GM12878 (cell line): ENCODE data around the gene ELN. TPM values are rescaled to one million over a fixed set of nuclear protein-coding genes. Genes with fewer than 3 reads are reported as not detected.

Experiments used
- ATAC-seq: fragments of 200-7000 bp; cut with Tn5 transposase; 3 replicates; pipeline ENCODE4 v1.9.1; 2020; ENCODE audit warnings: mild to moderate bottlenecking, moderate library complexity
- BruUV-seq: library from RNA; stranded (reverse); fragments of 400-500 nt; replicated peaks from 2 replicates; lab custom pipeline; 2021; lab: Mats Ljungman, UMichigan
- CTCF ChIA-PET: fragments of 300-600 bp; sonication (Branson Sonifier 250); formaldehyde crosslinking; extraction: SDS; loops from one replicate; lab custom pipeline; 2021; ENCODE audit warnings: inconsistent platforms; lab: Yijun Ruan, JAX
- POLR2A ChIA-PET: fragments of 350-600 bp; formaldehyde crosslinking; extraction: SDS; loops from one replicate; lab custom pipeline; 2021; ENCODE audit warnings: inconsistent platforms; lab: Charles Lee
- RAD21 ChIA-PET: fragments of 300-600 bp; sonication (Branson Sonifier 250); formaldehyde crosslinking; loops from one replicate; lab custom pipeline; 2023; ENCODE audit warnings: antibody characterized with exemption; ENCODE audit not compliant: unreplicated experiment; lab: Charles Lee
- SMC1A ChIA-PET: fragments of 300-600 bp; sonication (Branson Sonifier 250); formaldehyde crosslinking; loops from one replicate; lab custom pipeline; 2023; ENCODE audit not compliant: unreplicated experiment, uncharacterized antibody; lab: Charles Lee
- DNase-seq: peaks from one replicate; pipeline ENCODE4 v3.0.0-alpha.2; 2011; ENCODE audit warnings: low read depth, low spot score
- FAIRE-seq: peaks from 3 replicates; lab custom pipeline; 2011; peaks lifted over from hg19 to GRCh38; lab: Jason Lieb, UNC
- H2AFZ ChIP-seq: 2 replicates; pipeline ENCODE4 v1.6.0; 2011; ENCODE audit warnings: low read depth, low read length, control low read depth; ENCODE audit not compliant: control insufficient read depth
- H3K27ac ChIP-seq: 2 replicates; pipeline ENCODE4 v1.5.1; 2011; ENCODE audit warnings: control low read depth; ENCODE audit not compliant: control insufficient read depth, insufficient read depth
- H3K27me3 ChIP-seq, 2 experiments: replicated peaks in 1 of 2; 2 replicates each; pipeline versions ENCODE4 v1.6.0 to v1.6.1; 2011; ENCODE audit warnings: low read length in 1 of 2; ENCODE audit not compliant: control insufficient read depth in 2 of 2, insufficient read depth in 2 of 2
- H3K36me3 ChIP-seq, 2 experiments: 2 replicates each; pipeline ENCODE4 v1.5.1; 2011; ENCODE audit warnings: low read length in 1 of 2; ENCODE audit not compliant: control insufficient read depth in 2 of 2, insufficient read depth in 2 of 2
- H3K4me1 ChIP-seq: 2 replicates; pipeline ENCODE4 v1.6.1; 2011; ENCODE audit warnings: mild to moderate bottlenecking, low read length, moderate library complexity, mixed read lengths; ENCODE audit not compliant: control insufficient read depth, insufficient read depth
- H3K4me2 ChIP-seq: 2 replicates; pipeline ENCODE4 v1.6.0; 2011; ENCODE audit warnings: control low read depth; ENCODE audit not compliant: control insufficient read depth, insufficient read depth
- H3K4me3 ChIP-seq: fragments of 200-600 bp; sonication (generic); 2 replicates; pipeline ENCODE4 v1.5.1; 2016
- H3K79me2 ChIP-seq: 2 replicates; pipeline ENCODE4 v1.6.0; 2011; ENCODE audit warnings: low read length; ENCODE audit not compliant: control insufficient read depth, insufficient read depth
- H3K9ac ChIP-seq: 2 replicates; pipeline ENCODE4 v1.8.0; 2011; ENCODE audit warnings: low read length, control low read depth, mixed read lengths; ENCODE audit not compliant: control insufficient read depth, insufficient read depth
- H3K9me3 ChIP-seq: replicated peaks from 3 replicates; pipeline ENCODE4 v1.5.1; 2011; ENCODE audit warnings: mild to moderate bottlenecking, low read length; ENCODE audit not compliant: control insufficient read depth, insufficient read depth
- H4K20me1 ChIP-seq: 2 replicates; pipeline ENCODE4 v1.6.0; 2011; ENCODE audit not compliant: control insufficient read depth, insufficient read depth
- BRCA1 ChIP-seq: IDR thresholded peaks from 2 replicates; pipeline ENCODE4 v1.6.1; 2011; ENCODE audit warnings: low read depth, low read length, improper control_type of control experiment
- CBX5 ChIP-seq: sonication (generic); IDR thresholded peaks from 2 replicates; pipeline ENCODE4 v1.6.1; 2016; ENCODE audit warnings: low read depth, moderate library complexity, mild to moderate bottlenecking, inconsistent platforms
- IKZF1 ChIP-seq: fragments of 450-650 bp; conservative IDR thresholded peaks from 2 replicates; pipeline ENCODE4 v1.6.1; 2017; ENCODE audit warnings: antibody characterized with exemption, mild to moderate bottlenecking
- IRF4 ChIP-seq: IDR thresholded peaks from 2 replicates; pipeline ENCODE4 v1.6.1; 2011; ENCODE audit warnings: low read depth, low read length
- PAX5 ChIP-seq: IDR thresholded peaks from 2 replicates; pipeline ENCODE4 v1.6.1; 2011; ENCODE audit warnings: low read depth, low read length, borderline replicate concordance
- WGBS: methylation state at CpG from one replicate; pipeline ENCODE4 v1.1.6; 2016; ENCODE audit warnings: low lambda C conversion rate; ENCODE audit not compliant: insufficient replicate concordance, insufficient coverage; ENCODE audit errors: missing lambda C conversion rate; 5-methylcytosine and 5-hydroxymethylcytosine counted together
- in situ Hi-C: fragments of 300-500 bp; cut with MboI; formaldehyde crosslinking; loops from 9 replicates; pipeline ENCODE4 v1.14.3; 2018; ENCODE audit warnings: mixed read lengths
- intact Hi-C: fragments of 100-400 bp; cut with micrococcal nuclease; formaldehyde crosslinking; loops from one replicate; pipeline ENCODE4 v1.14.2; 2022; ENCODE audit not compliant: unreplicated experiment
- polyA plus RNA-seq, 11 experiments: library from polyadenylated mRNA; depleted of rRNA in 4 of 11; unstranded in 6 of 11; stranded (reverse) in 5 of 11; fragments of >200 nt; fragmentation: Nextera tagmentation in 4 of 11; fragmentation: Illumina TruSeq in 1 of 11; extraction: Ambion mirVana in 4 of 11; extraction: Trizol in 1 of 11; gene quantifications; 1 replicate in 1 of 11; 2 replicates in 10 of 11; pipeline versions ENCODE4 v1.2.1 to v1.2.3, GENCODE V29; 2011 to 2016; ENCODE audit warnings: inconsistent platforms in 2 of 11, missing spikeins in 2 of 11, low read depth in 1 of 11
- total RNA-seq, 4 experiments: library from RNA; depleted of rRNA in 3 of 4; stranded (reverse); fragments of >200 nt in 3 of 4; fragmentation: Illumina TruSeq in 1 of 4; extraction: Trizol in 1 of 4; gene quantifications; 2 replicates each; pipeline versions ENCODE4 v1.2.1 to v1.2.3, GENCODE V29; 2013 to 2021
- TF ChIP-seq, protein P1 (sequence below): fragments of 150-350 bp; IDR thresholded peaks from 2 replicates; pipeline ENCODE4 v1.6.1; 2016; ENCODE audit warnings: low read depth, low read length
- TF ChIP-seq, protein P2 (sequence below): fragments of 450-650 bp; IDR thresholded peaks from 2 replicates; pipeline ENCODE4 v1.6.1; 2017; ENCODE audit warnings: mild to moderate bottlenecking, moderate library complexity
- TF ChIP-seq, protein P3 (sequence below): fragments of 450-650 bp; IDR thresholded peaks from 2 replicates; pipeline ENCODE4 v1.6.1; 2016; ENCODE audit warnings: mild to moderate bottlenecking, moderate library complexity, borderline replicate concordance

ELN gene
- total and polyA plus RNA-seq, 10 of the 15 experiments (the other 5 are each of a cell fraction or from before 2014, with no cell fraction given): 0.08 to 0.27 (median 0.23) TPM; not detected in 7

DNA sequence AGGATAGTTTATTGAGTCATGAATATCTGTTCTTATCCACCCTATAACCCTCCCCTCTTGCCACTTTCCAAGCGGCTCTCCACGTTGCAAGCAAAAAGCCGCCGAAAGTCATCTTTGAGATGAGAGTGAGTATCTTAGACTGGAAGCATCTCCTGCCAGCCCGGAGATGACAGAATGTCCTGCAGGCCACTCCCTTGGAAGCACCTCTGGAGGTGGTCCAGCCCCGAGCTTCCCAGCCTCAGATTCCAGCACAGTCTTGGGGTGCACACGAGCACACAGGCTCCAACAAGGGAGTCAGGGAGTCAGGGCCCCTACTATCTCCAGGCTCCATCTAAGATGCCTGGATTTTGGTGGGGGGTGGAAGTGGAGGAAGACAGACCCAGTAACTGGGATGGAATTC lies 5.5 kb upstream of the ELN start:
- H3K9me3 ChIP-seq: no peaks in the 10 kb centered on the region
- H3K9ac ChIP-seq: no peak overlapping the region
- FAIRE-seq: no peak
- RAD21 ChIA-PET: interaction anchor here (1.1 kb wide), 1 partner anchor 13 kb away, joined by 3 read pairs; no protein-coding TSS in a partner anchor
- no peak overlapping the region for H2AFZ ChIP-seq
- no peak overlapping the region for H3K27ac ChIP-seq
- CTCF ChIA-PET: interaction anchor here (0.6 kb wide), 1 partner anchor 292 kb away, joined by 3 read pairs; no protein-coding TSS in a partner anchor
- peaks cover 2% of the 10 kb centered on the region in 2 experiments; a peak in 3 of 4 replicates for H3K27me3 ChIP-seq
- H3K4me3 ChIP-seq: no peak overlapping the region
- POLR2A ChIA-PET: no interaction called here
- in situ Hi-C loops: loop anchor here (5.0 kb wide), 1 partner anchor 155 kb away; no protein-coding TSS in a partner anchor
- no peak overlapping the region for H3K4me2 ChIP-seq
- WGBS: 36% methylated on average over 7 of the region's 7 CpGs
- no TSS peak for BruUV-seq
- H4K20me1 ChIP-seq: no peaks in the 10 kb centered on the region
- intact Hi-C loops: no loop called here
- SMC1A ChIA-PET: no interaction called here
- H3K36me3 ChIP-seq: no peaks in the 10 kb centered on the region
- no peaks in the 10 kb centered on the region for H3K4me1 ChIP-seq
- H3K79me2 ChIP-seq: no peaks in the 10 kb centered on the region
- no peak for ATAC-seq
- DNase-seq: no peak
- TF ChIP-seq IRF4 (no peak), PAX5 (no peak), BRCA1 (no peak), IKZF1 (no peak), CBX5 (no peak)
- TF ChIP-seq, protein P1, sequence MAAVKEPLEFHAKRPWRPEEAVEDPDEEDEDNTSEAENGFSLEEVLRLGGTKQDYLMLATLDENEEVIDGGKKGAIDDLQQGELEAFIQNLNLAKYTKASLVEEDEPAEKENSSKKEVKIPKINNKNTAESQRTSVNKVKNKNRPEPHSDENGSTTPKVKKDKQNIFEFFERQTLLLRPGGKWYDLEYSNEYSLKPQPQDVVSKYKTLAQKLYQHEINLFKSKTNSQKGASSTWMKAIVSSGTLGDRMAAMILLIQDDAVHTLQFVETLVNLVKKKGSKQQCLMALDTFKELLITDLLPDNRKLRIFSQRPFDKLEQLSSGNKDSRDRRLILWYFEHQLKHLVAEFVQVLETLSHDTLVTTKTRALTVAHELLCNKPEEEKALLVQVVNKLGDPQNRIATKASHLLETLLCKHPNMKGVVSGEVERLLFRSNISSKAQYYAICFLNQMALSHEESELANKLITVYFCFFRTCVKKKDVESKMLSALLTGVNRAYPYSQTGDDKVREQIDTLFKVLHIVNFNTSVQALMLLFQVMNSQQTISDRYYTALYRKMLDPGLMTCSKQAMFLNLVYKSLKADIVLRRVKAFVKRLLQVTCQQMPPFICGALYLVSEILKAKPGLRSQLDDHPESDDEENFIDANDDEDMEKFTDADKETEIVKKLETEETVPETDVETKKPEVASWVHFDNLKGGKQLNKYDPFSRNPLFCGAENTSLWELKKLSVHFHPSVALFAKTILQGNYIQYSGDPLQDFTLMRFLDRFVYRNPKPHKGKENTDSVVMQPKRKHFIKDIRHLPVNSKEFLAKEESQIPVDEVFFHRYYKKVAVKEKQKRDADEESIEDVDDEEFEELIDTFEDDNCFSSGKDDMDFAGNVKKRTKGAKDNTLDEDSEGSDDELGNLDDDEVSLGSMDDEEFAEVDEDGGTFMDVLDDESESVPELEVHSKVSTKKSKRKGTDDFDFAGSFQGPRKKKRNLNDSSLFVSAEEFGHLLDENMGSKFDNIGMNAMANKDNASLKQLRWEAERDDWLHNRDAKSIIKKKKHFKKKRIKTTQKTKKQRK: no peak
- TF ChIP-seq, protein P2, sequence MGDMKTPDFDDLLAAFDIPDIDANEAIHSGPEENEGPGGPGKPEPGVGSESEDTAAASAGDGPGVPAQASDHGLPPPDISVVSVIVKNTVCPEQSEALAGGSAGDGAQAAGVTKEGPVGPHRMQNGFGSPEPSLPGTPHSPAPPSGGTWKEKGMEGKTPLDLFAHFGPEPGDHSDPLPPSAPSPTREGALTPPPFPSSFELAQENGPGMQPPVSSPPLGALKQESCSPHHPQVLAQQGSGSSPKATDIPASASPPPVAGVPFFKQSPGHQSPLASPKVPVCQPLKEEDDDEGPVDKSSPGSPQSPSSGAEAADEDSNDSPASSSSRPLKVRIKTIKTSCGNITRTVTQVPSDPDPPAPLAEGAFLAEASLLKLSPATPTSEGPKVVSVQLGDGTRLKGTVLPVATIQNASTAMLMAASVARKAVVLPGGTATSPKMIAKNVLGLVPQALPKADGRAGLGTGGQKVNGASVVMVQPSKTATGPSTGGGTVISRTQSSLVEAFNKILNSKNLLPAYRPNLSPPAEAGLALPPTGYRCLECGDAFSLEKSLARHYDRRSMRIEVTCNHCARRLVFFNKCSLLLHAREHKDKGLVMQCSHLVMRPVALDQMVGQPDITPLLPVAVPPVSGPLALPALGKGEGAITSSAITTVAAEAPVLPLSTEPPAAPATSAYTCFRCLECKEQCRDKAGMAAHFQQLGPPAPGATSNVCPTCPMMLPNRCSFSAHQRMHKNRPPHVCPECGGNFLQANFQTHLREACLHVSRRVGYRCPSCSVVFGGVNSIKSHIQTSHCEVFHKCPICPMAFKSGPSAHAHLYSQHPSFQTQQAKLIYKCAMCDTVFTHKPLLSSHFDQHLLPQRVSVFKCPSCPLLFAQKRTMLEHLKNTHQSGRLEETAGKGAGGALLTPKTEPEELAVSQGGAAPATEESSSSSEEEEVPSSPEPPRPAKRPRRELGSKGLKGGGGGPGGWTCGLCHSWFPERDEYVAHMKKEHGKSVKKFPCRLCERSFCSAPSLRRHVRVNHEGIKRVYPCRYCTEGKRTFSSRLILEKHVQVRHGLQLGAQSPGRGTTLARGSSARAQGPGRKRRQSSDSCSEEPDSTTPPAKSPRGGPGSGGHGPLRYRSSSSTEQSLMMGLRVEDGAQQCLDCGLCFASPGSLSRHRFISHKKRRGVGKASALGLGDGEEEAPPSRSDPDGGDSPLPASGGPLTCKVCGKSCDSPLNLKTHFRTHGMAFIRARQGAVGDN: no peak
- TF ChIP-seq, protein P3, sequence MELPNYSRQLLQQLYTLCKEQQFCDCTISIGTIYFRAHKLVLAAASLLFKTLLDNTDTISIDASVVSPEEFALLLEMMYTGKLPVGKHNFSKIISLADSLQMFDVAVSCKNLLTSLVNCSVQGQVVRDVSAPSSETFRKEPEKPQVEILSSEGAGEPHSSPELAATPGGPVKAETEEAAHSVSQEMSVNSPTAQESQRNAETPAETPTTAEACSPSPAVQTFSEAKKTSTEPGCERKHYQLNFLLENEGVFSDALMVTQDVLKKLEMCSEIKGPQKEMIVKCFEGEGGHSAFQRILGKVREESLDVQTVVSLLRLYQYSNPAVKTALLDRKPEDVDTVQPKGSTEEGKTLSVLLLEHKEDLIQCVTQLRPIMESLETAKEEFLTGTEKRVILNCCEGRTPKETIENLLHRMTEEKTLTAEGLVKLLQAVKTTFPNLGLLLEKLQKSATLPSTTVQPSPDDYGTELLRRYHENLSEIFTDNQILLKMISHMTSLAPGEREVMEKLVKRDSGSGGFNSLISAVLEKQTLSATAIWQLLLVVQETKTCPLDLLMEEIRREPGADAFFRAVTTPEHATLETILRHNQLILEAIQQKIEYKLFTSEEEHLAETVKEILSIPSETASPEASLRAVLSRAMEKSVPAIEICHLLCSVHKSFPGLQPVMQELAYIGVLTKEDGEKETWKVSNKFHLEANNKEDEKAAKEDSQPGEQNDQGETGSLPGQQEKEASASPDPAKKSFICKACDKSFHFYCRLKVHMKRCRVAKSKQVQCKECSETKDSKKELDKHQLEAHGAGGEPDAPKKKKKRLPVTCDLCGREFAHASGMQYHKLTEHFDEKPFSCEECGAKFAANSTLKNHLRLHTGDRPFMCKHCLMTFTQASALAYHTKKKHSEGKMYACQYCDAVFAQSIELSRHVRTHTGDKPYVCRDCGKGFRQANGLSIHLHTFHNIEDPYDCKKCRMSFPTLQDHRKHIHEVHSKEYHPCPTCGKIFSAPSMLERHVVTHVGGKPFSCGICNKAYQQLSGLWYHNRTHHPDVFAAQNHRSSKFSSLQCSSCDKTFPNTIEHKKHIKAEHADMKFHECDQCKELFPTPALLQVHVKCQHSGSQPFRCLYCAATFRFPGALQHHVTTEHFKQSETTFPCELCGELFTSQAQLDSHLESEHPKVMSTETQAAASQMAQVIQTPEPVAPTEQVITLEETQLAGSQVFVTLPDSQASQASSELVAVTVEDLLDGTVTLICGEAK: no peak
